Smooth muscle cell (in vitro differentiated cells): ENCODE measurements around the gene ZMYND8. TPM values are rescaled to one million over a fixed set of nuclear protein-coding genes. Genes with fewer than 3 reads are reported as not detected.
"Not testable (repeated sequence)": the region's sequence is repeated elsewhere in the genome, so short reads cannot be mapped to it uniquely, and the experiment has no call there.

Experiments used
- DNase-seq: peaks from one replicate; lab custom pipeline; 2025; ENCODE audit not compliant: unreplicated experiment; lab: John Stamatoyannopoulos, UW
- H2AFZ ChIP-seq: fragments of 200-600 bp; sonication (generic); 2 replicates; pipeline ENCODE4 v1.6.0; 2016; ENCODE audit warnings: antibody characterized with exemption, low read depth, mild to moderate bottlenecking
- H3F3A ChIP-seq: fragments of 200-600 bp; sonication (generic); 2 replicates; pipeline ENCODE4 v1.6.0; 2017; ENCODE audit warnings: antibody characterized with exemption, low read depth
- H3K27ac ChIP-seq: fragments of 200-600 bp; sonication (generic); 2 replicates; pipeline ENCODE4 v1.5.1; 2016; ENCODE audit warnings: low read depth, mild to moderate bottlenecking
- H3K27me3 ChIP-seq: fragments of 200-600 bp; sonication (generic); 2 replicates; pipeline ENCODE4 v1.6.1; 2016; ENCODE audit warnings: low read depth, mild to moderate bottlenecking
- H3K36me3 ChIP-seq: fragments of 200-600 bp; sonication (generic); 2 replicates; pipeline ENCODE4 v1.5.1; 2016; ENCODE audit warnings: low read depth
- H3K4me1 ChIP-seq: fragments of 200-600 bp; sonication (generic); 2 replicates; pipeline ENCODE4 v1.5.1; 2016; ENCODE audit warnings: low read depth
- H3K4me2 ChIP-seq: fragments of 200-600 bp; sonication (generic); 2 replicates; pipeline ENCODE4 v1.6.0; 2016; ENCODE audit warnings: mild to moderate bottlenecking
- H3K4me3 ChIP-seq: fragments of 200-600 bp; sonication (generic); 2 replicates; pipeline ENCODE4 v1.5.1; 2016; ENCODE audit warnings: mild to moderate bottlenecking
- H3K79me2 ChIP-seq: fragments of 200-600 bp; sonication (generic); 2 replicates; pipeline ENCODE4 v1.6.0; 2016; ENCODE audit warnings: low read depth, mild to moderate bottlenecking
- H3K9ac ChIP-seq: fragments of 200-600 bp; sonication (generic); 2 replicates; pipeline ENCODE4 v1.6.0; 2016; ENCODE audit warnings: low read depth
- H3K9me3 ChIP-seq: fragments of 200-600 bp; sonication (generic); replicated peaks from 2 replicates; pipeline ENCODE4 v1.5.1; 2016; ENCODE audit warnings: low read depth
- H4K20me1 ChIP-seq: fragments of 200-600 bp; sonication (generic); 2 replicates; pipeline ENCODE4 v1.6.0; 2016; ENCODE audit warnings: low read depth
- CTCF ChIP-seq: fragments of 200-600 bp; sonication (generic); IDR thresholded peaks from 2 replicates; pipeline ENCODE4 v1.5.1; 2017; ENCODE audit warnings: borderline replicate concordance, mild to moderate bottlenecking, antibody characterized with exemption; ENCODE audit not compliant: insufficient read depth, poor library complexity, severe bottlenecking
- WGBS: methylation state at CpG from one replicate; pipeline ENCODE4 v1.1.7; 2016; ENCODE audit warnings: low lambda C conversion rate; 5-methylcytosine and 5-hydroxymethylcytosine counted together
- polyA plus RNA-seq: library from polyadenylated mRNA; unstranded; fragments of >200 nt; fragmentation: Nextera tagmentation; extraction: Ambion mirVana; gene quantifications from 2 replicates; pipeline ENCODE4 v1.2.1, GENCODE V29; 2016
- total RNA-seq: library from RNA; depleted of rRNA; stranded (reverse); fragments of >200 nt; gene quantifications from 2 replicates; pipeline ENCODE4 v1.2.3, GENCODE V29; 2014

The ZMYND8 gene
- total and polyA plus RNA-seq, 2 experiments from 2014 or later = 15.2 to 24.1 TPM

- H3K36me3 ChIP-seq = no peaks in the 10 kb centered on the region
- peak overlapping the region; percentile 85 for H3K27ac ChIP-seq
- H3K9me3 ChIP-seq = no peaks in the 10 kb centered on the region
- no peaks in the 10 kb centered on the region for H3K79me2 ChIP-seq
- H3F3A ChIP-seq = no peaks in the 10 kb centered on the region
- H3K4me2 ChIP-seq = no peak overlapping the region
- H3K4me1 ChIP-seq = no peaks in the 10 kb centered on the region
- DNase-seq = no peak
- WGBS = 69% methylated on average over 7 of the region's 7 CpGs
- H4K20me1 ChIP-seq = no peaks in the 10 kb centered on the region
- TF ChIP-seq CTCF = no peak
- H3K27me3 ChIP-seq = no peaks in the 10 kb centered on the region
- no peak overlapping the region for H3K4me3 ChIP-seq
- H3K9ac ChIP-seq = no peak overlapping the region
- no peak overlapping the region for H2AFZ ChIP-seq
Observed at GRCh38 chr20:47392015-47392720, 35.7 kb upstream of the ZMYND8 start.

- H3K4me3 ChIP-seq = no peak overlapping the region
- no peaks in the 10 kb centered on the region for H3K9me3 ChIP-seq
- H3K36me3 ChIP-seq = no peaks in the 10 kb centered on the region
- no peaks in the 10 kb centered on the region for H3K4me1 ChIP-seq
- H2AFZ ChIP-seq = no peak overlapping the region
- no peaks in the 10 kb centered on the region for H3K27me3 ChIP-seq
- H4K20me1 ChIP-seq = no peaks in the 10 kb centered on the region
- DNase-seq = no peak
- TF ChIP-seq CTCF = no peak
- peak overlapping the region; percentile 3 for H3K27ac ChIP-seq
- no peak overlapping the region for H3K4me2 ChIP-seq
- H3K9ac ChIP-seq = no peak overlapping the region
- no peaks in the 10 kb centered on the region for H3F3A ChIP-seq
- WGBS = 98% methylated on average over 6 of the region's 6 CpGs
- H3K79me2 ChIP-seq = no peaks in the 10 kb centered on the region
Observed at GRCh38 chr20:47391276-47392010, 34.9 kb upstream of the ZMYND8 start.

GRCh38 chr20:47389867-47390347, 33.4 kb upstream of the ZMYND8 start:
- 79% methylated on average over 6 of the region's 6 CpGs for WGBS
- no peaks in the 10 kb centered on the region for H3K36me3 ChIP-seq
- no peak overlapping the region for H2AFZ ChIP-seq
- no peaks in the 10 kb centered on the region for H3K27me3 ChIP-seq
- H4K20me1 ChIP-seq = no peaks in the 10 kb centered on the region
- no peaks in the 10 kb centered on the region for H3K9me3 ChIP-seq
- H3F3A ChIP-seq = no peaks in the 10 kb centered on the region
- H3K27ac ChIP-seq = peak overlapping the region; percentile 19
- DNase-seq = no peak
- no peak overlapping the region for H3K4me3 ChIP-seq
- H3K4me2 ChIP-seq = no peak overlapping the region
- no peak overlapping the region for H3K9ac ChIP-seq
- no peaks in the 10 kb centered on the region for H3K79me2 ChIP-seq
- no peaks in the 10 kb centered on the region for H3K4me1 ChIP-seq
- no peak for TF ChIP-seq CTCF

GRCh38 chr20:47385968-47386367, 29.5 kb upstream of the ZMYND8 start:
- WGBS = 98% methylated on average over 5 of the region's 5 CpGs
- DNase-seq, H3K4me2 ChIP-seq, H3K4me1 ChIP-seq, H3K9ac ChIP-seq, H3K27me3 ChIP-seq, H4K20me1 ChIP-seq, H3K36me3 ChIP-seq, H3K4me3 ChIP-seq, H2AFZ ChIP-seq, H3K27ac ChIP-seq, H3K79me2 ChIP-seq, H3F3A ChIP-seq, H3K9me3 ChIP-seq: not testable (repeated sequence)
